Measurements from ENCODE around the gene NEO1. TPM values are rescaled to one million over a fixed set of nuclear protein-coding genes. Genes with fewer than 3 reads are reported as not detected.
"Not testable (repeated sequence)": the region's sequence is repeated elsewhere in the genome, so short reads cannot be mapped to it uniquely, and the experiment has no call there.

NEO1 gene
- total RNA-seq, 1 donor from 2014 or later: 31.0 TPM

DNA sequence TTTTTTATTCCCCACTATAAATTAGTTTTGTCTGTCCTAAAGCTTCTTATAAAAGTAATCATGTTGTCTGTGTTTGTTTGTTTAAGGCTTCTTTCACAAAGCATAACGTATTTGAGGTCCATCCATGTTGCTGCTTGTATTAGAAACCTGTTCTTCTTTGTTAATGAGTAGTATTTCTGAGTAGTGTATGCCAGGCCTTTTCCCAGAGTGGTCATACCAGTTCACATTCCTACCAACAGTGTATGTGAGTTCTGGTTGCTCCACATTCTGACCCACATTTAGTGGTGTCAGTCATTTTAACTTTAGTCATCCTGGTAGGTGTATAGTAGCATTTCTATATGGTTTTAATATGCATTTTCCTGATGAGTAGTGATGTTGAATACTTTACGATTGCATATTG, 98.6 kb downstream of the NEO1 start:
- H3K4me3 ChIP-seq (ENCODE audit: low read depth, low read length): no peak overlapping the region
- DNase-seq (ENCODE audit: low read depth): no peak
- TF ChIP-seq, protein P1, sequence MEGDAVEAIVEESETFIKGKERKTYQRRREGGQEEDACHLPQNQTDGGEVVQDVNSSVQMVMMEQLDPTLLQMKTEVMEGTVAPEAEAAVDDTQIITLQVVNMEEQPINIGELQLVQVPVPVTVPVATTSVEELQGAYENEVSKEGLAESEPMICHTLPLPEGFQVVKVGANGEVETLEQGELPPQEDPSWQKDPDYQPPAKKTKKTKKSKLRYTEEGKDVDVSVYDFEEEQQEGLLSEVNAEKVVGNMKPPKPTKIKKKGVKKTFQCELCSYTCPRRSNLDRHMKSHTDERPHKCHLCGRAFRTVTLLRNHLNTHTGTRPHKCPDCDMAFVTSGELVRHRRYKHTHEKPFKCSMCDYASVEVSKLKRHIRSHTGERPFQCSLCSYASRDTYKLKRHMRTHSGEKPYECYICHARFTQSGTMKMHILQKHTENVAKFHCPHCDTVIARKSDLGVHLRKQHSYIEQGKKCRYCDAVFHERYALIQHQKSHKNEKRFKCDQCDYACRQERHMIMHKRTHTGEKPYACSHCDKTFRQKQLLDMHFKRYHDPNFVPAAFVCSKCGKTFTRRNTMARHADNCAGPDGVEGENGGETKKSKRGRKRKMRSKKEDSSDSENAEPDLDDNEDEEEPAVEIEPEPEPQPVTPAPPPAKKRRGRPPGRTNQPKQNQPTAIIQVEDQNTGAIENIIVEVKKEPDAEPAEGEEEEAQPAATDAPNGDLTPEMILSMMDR (conservative IDR thresholded peaks at IDR 0.05; ENCODE audit: low read depth, low read length): no peak

DNA sequence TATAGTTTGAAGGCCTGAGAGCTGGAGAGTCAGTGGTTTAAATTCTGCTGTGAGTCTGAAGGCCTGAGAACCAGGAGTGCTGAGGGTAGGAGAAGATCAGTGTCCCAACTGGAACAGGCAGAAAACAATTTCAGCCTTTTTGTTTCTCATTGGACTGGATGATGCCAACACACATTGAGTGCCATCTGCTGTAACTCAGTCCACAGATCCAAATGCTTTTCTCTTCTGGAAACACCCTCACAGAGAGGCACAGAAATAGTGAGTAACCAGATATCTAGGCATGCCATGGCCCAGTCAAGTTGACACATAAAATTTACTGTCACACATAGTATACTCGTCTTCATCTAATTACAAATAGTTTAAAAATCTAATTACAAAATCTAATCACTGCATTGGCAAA, 100.8 kb downstream of the NEO1 start:
- H3K4me3 ChIP-seq (ENCODE audit: low read depth, low read length): no peak overlapping the region
- DNase-seq (ENCODE audit: low read depth): no peak
- TF ChIP-seq, protein P1 (conservative IDR thresholded peaks at IDR 0.05; ENCODE audit: low read depth, low read length): no peak

DNA sequence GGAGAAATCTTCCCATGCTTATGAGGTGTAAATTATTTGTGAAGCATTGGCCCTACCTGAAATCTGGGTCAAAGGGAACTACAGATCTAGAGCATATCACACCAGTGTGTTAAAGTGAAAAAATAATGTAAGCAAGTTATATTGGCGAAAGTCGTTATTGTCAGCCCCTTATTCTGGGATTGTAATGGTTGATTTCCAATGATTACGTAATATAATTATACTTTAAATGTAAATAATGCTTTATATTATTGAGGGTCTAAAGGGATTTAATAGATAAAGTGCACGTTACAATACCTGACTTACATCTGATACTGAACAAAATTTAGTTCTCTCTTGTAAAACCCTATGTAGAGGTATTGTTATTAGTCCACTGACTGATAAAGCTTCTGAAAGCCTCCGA, 101.2 kb downstream of the NEO1 start:
- TF ChIP-seq, protein P1 (conservative IDR thresholded peaks at IDR 0.05; ENCODE audit: low read depth, low read length): no peak
- H3K4me3 ChIP-seq (ENCODE audit: low read depth, low read length): no peak overlapping the region
- DNase-seq (ENCODE audit: low read depth): no peak

DNA sequence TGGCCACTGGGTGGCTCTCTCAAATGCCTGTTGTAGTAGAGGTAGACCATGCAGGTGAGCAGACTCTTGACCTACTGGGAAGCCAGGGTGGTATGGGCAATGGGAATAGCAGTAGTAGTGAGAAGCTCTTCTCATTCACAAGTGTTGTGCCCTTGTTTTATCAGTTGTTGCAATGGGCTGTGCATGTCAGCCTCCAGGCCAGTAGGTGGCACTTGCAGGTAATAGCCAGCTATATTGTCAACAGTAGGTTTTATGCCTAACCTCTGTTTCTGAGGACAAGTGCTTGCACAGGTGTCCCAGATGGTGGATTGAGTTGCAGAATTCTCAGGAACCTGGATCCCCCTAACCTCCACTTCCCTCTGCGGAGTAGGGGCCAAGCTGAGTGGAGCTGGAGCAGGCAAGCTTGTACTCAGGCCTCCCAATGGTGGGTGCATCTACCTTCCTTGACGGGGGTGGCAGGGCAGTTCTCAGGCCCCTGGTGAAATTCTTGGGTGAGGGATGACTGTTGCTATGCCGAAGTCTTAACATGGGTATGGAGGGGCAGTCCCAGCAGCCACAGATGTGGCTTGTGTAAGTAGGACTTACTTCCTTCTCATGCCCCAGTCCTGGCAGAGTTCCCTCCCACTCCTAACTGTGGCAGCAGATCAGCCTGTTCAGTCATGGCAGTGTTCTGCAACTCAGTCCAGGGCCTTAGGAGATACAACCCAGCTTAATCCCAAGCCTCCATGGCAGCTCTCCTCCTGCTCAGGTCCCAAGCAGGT, 104.3 kb downstream of the NEO1 start:
- H3K4me3 ChIP-seq (ENCODE audit: low read depth, low read length): no peak overlapping the region
- TF ChIP-seq, protein P1 (conservative IDR thresholded peaks at IDR 0.05; ENCODE audit: low read depth, low read length): no peak
- DNase-seq (ENCODE audit: low read depth): no peak

DNA sequence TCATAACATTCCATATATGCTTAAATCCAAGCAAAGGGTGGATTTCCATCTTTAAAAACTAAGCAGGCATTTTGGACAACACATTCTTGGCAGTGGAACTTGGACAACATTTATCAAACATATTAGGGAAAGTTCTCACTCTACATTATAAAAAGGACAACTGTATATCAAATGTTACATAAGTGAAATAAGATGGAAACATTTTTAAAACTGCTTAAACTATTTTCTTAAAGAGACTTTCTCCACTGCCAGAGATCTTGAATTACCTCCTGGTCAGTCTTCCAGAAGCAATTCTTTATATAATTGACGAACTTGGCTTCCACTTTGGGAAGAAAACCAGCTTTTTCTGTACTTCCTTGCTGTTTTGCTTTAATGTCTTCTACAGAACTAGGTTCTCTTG, 109.3 kb downstream of the NEO1 start:
- no peak overlapping the region for H3K4me3 ChIP-seq (ENCODE audit: low read depth, low read length)
- TF ChIP-seq, protein P1 (conservative IDR thresholded peaks at IDR 0.05; ENCODE audit: low read depth, low read length): no peak
- DNase-seq (ENCODE audit: low read depth): no peak

DNA sequence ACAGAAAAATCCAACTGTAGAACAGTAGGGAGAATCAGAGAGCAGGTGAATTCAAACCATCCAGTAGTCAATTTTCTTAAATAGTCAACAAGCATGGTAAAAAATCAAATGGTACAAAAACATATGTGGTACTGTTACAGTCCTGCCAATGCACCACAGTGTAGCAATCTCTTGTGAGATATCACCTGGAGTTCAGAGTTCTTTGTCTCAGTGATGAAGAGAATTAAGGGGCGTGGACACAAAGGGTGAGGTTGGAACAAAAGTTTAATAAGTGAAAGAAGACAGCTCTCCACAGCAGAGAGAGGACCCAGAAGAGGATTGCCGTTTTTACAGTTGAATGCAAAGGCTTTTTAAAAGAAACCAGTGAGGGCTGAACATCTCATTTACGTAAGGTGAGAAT, 113.2 kb downstream of the NEO1 start:
- no peak overlapping the region for H3K4me3 ChIP-seq (ENCODE audit: low read depth, low read length)
- TF ChIP-seq, protein P1 (conservative IDR thresholded peaks at IDR 0.05; ENCODE audit: low read depth, low read length): no peak
- DNase-seq (ENCODE audit: low read depth): no peak

DNA sequence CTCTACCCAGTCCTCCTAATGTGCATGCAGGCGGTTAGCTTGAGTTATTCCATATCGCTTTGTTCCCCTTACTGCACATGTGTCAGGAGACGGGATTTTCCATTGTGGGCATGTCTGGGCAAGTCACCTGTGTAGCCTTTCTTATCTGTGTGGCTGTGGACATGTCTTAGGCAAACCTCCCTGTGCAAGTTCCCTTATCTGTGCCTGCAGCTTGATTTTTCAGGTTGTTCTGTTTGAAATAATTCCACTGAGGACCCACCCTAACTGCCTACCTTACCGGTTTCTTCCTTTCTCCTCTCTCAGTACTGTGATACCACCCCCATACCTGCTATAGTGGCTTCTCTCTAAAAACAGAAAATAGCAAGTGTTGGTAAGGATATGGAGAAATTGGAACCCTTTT, 113.6 kb downstream of the NEO1 start:
- TF ChIP-seq, protein P1 (conservative IDR thresholded peaks at IDR 0.05; ENCODE audit: low read depth, low read length): no peak
- H3K4me3 ChIP-seq (ENCODE audit: low read depth, low read length): no peak overlapping the region
- DNase-seq (ENCODE audit: low read depth): no peak

DNA sequence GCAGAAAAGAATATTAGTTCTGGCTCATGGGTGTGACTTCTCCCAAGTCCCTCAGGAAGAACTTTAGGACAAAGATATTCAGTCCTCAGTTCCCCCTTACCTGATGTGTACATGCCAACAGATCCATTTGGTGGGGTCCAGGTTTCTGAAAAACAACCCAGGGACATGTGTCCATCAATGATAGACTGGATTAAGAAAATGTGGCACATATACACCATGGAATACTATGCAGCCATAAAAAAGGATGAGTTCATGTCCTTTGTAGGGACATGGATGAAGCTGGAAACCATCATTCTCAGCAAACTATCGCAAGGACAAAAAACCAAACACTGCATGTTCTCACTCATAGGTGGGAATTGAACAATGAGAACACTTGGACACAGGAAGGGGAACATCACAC, 114.4 kb downstream of the NEO1 start:
- DNase-seq (ENCODE audit: low read depth); H3K4me3 ChIP-seq (ENCODE audit: low read depth, low read length): not testable (repeated sequence)

Measured in epithelial cell of proximal tubule (primary cell).